ENCODE data around the gene ZNF527.

DNA sequence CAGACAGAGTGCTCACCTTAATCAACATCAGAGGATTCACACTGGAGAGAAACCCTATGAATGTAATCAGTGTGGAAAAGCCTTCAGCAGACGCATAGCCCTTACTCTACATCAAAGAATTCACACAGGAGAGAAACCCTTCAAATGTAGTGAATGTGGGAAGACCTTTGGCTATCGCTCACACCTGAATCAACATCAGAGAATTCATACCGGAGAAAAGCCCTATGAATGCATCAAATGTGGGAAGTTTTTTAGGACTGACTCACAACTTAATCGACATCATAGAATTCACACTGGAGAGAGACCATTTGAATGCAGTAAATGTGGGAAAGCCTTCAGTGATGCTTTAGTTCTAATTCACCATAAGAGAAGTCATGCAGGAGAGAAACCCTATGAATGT, 18.3 kb downstream of the ZNF527 start:
- TF ChIP-seq CTCF (IDR thresholded peaks at IDR 0.05) (no peak), POLR2A (IDR thresholded peaks at IDR 0.05) (no peak)
